Right lobe of liver (tissue), 4 donors: ENCODE data around the gene GIT1.

Experiments
- CTCF ChIP-seq, 4 donors: fragments of 200-600 bp in 3 of 4; fragments of 450-650 bp in 1 of 4; IDR thresholded peaks; one replicate each; pipeline versions ENCODE4 v1.5.1 to v1.8.0; 2016 to 2022; ENCODE audit warnings: antibody characterized with exemption in 4 of 4, mild to moderate bottlenecking in 2 of 4
- POLR2A ChIP-seq: fragments of 450-650 bp; IDR thresholded peaks from one replicate; pipeline ENCODE4 v1.6.1; 2017; ENCODE audit warnings: antibody characterized with exemption, mild to moderate bottlenecking
- donor health status: DM: no; HTN: no; CAD: no.
- donor health status: DM: no; HTN: no; CAD: no.
- donor health status: DM: no; HTN: yes; CAD: no.

GRCh38 chr17:29579866-29580771 is 9.3 kb downstream of the GIT1 start:
- TF ChIP-seq CTCF (IDR thresholded peaks at IDR 0.05), result peak; percentile 87 to 97 (median 92)
- TF ChIP-seq POLR2A, result no peak
